Heart left ventricle (tissue), 16 donors: ENCODE results near the gene OR2B6. TPM values are rescaled to one million over a fixed set of nuclear protein-coding genes. Genes with fewer than 3 reads are reported as not detected.

ENCODE experiments used
- ATAC-seq, 4 donors: fragments of 200-7000 bp; cut with Tn5 transposase; one replicate each; pipeline ENCODE4 v1.9.1; 2020 to 2022; ENCODE audit warnings: moderate library complexity in 4 of 4, mild to moderate bottlenecking in 3 of 4, moderate number of reproducible peaks in 1 of 4
- DNase-seq, 5 donors: peaks; one replicate each; pipeline ENCODE4 v3.0.0-alpha.2; 2020
- H3K27ac ChIP-seq, 12 donors: fragments of 200-600 bp; sonication (generic) in 4 of 12; one replicate each; pipeline versions ENCODE4 v1.5.0 to v1.8.0; 2016 to 2022; ENCODE audit warnings: mild to moderate bottlenecking in 2 of 12
- H3K27me3 ChIP-seq, 9 donors: fragments of 200-600 bp; sonication (generic) in 2 of 9; one replicate each; pipeline versions ENCODE4 v1.5.1 to v1.8.0; 2016 to 2022; ENCODE audit warnings: mild to moderate bottlenecking in 3 of 9
- H3K36me3 ChIP-seq, 9 donors: fragments of 200-600 bp; sonication (generic) in 2 of 9; one replicate each; pipeline versions ENCODE4 v1.5.0 to v1.8.0; 2018 to 2022; ENCODE audit warnings: mild to moderate bottlenecking in 2 of 9
- H3K4me1 ChIP-seq, 12 donors: fragments of 200-600 bp; sonication (generic) in 4 of 12; one replicate each; pipeline versions ENCODE4 v1.5.0 to v1.8.0; 2016 to 2022; ENCODE audit warnings: mild to moderate bottlenecking in 3 of 12
- H3K4me3 ChIP-seq, 12 donors: fragments of 200-600 bp; sonication (generic) in 4 of 12; one replicate each; pipeline versions ENCODE4 v1.5.0 to v1.8.0; 2017 to 2022; ENCODE audit warnings: mild to moderate bottlenecking in 9 of 12, moderate library complexity in 4 of 12
- H3K9me3 ChIP-seq, 12 donors: fragments of 200-600 bp; sonication (generic) in 4 of 12; one replicate each; pipeline versions ENCODE4 v1.5.0 to v1.8.0; 2016 to 2022; ENCODE audit warnings: mild to moderate bottlenecking in 1 of 12
- WGBS, 4 donors: extraction: QIAGEN DNeasy Blood & Tissue Kit in 2 of 4; methylation state at CpG; one replicate each; pipeline versions ENCODE4 v1.1.5 to v1.1.7; 2013 to 2018; 5-methylcytosine and 5-hydroxymethylcytosine counted together
- intact Hi-C, 10 donors: fragments of 100-400 bp; cut with DNase I; formaldehyde crosslinking; loops; one replicate each; pipeline versions ENCODE4 v1.11.1 to v1.14.2; 2022
- polyA plus RNA-seq, 2 donors: library from polyadenylated mRNA; stranded (reverse); fragments of 200-250 nt; gene quantifications; one replicate each; pipeline ENCODE4 v1.2.3, GENCODE V29; 2013
- total RNA-seq, 9 donors: library from RNA; depleted of rRNA in 2 of 9; stranded (reverse); fragments of >200 nt in 2 of 9; fragmentation: NEBNext Ultra II Directional in 3 of 9; extraction: Animal tissue kit (Norgen Biotek cat#: 25700) in 3 of 9; gene quantifications; one replicate each; pipeline versions ENCODE4 v1.1.0 to v1.2.4, GENCODE V29; 2016 to 2023
- TF ChIP-seq, protein P1 (sequence below), 12 donors: fragments of 200-600 bp; sonication (generic) in 4 of 12; IDR thresholded peaks; one replicate each; pipeline versions ENCODE4 v1.5.0 to v1.8.0; 2018 to 2022; ENCODE audit warnings: antibody characterized with exemption in 12 of 12, mild to moderate bottlenecking in 5 of 12
- donor health status: ischemic (EF 13 %, LVEDD 7.1; RV severe dilation, severe dysfunction).
- donor health status: healthy with polysubstance abuse.
- donor health status: DM: no; HTN: yes; CAD: no.
- donor health status: DM: no; HTN: no; CAD: no.
- donor health status: ischemic (EF 25% LVEDD 6.9; RV normal size, moderate dysfunction).
- donor health status: ischemic (EF 25% LVEDD 5.7; RV mildly dilated, moderate dysfunction).
- donor health status: healthy.
- donor health status: DM: yes; HTN: yes; CAD: no.
- donor health status: ischemic (EF 35%, LVEDD 5.7; RV mildly dilated, moderate dysfunction).
- donor health status: nonischemic (EF 11% LVEDD 7.7; RV severe dilation, severe dysfunction).
- donor health status: DM: yes; HTN: yes; CAD: no.
- donor health status: PGD.
- donor health status: ischemic (EF 29% LVEDD 5.4; RV normal size, mild dysfunction).
- donor health status: nonischemic (EF 23%, LVEDD 6.1; RV moderate dilation, normal function).

Gene OR2B6
- total and polyA plus RNA-seq, 11 donors: not detected

DNA sequence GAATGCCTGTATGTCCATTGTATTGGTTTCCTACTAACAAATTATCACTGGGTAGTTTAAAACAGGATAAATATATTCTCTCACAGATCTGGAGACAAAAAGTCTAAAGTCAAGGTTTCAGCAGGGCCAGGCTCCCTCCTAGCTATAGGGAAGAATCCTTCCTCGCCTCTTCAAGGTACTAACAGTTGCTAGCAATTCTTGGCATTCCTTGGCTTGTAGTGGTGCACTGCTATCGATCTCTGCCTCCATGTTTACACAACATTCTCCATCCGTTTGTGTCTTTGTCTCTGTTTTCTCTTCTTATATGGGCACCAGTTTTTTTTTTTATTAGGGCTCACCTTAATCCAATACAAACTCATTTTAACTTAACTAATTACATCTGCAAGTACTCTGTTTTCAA lies 48.9 kb downstream of the OR2B6 start:
- Histone ChIP-seq H3K4me3 (no peak overlapping the region), H3K27ac (no peak overlapping the region), H3K4me1 (no peaks in the 10 kb centered on the region), H3K9me3 (no peaks in the 10 kb centered on the region), H3K27me3 (peaks cover 0 to 13% (median 0%) of the 10 kb centered on the region in 9 donors), H3K36me3 (no peaks in the 10 kb centered on the region)
- DNase-seq: no peak
- ATAC-seq: no peak
- TF ChIP-seq, protein P1, sequence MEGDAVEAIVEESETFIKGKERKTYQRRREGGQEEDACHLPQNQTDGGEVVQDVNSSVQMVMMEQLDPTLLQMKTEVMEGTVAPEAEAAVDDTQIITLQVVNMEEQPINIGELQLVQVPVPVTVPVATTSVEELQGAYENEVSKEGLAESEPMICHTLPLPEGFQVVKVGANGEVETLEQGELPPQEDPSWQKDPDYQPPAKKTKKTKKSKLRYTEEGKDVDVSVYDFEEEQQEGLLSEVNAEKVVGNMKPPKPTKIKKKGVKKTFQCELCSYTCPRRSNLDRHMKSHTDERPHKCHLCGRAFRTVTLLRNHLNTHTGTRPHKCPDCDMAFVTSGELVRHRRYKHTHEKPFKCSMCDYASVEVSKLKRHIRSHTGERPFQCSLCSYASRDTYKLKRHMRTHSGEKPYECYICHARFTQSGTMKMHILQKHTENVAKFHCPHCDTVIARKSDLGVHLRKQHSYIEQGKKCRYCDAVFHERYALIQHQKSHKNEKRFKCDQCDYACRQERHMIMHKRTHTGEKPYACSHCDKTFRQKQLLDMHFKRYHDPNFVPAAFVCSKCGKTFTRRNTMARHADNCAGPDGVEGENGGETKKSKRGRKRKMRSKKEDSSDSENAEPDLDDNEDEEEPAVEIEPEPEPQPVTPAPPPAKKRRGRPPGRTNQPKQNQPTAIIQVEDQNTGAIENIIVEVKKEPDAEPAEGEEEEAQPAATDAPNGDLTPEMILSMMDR (IDR thresholded peaks at IDR 0.05): no peak
- intact Hi-C loops: no loop called here
- WGBS, 4 donors: 38 to 45% (median 42%) methylated on average over 3 of the region's 3 CpGs

Other genes with a start within 250 kb of the OR2B6 start
- gene OR2B2, start 44.8 kb upstream of the OR2B6 start, total RNA-seq: not detected
- gene OR2B2, start 44.8 kb upstream of the OR2B6 start, polyA plus RNA-seq: not detected
- under 1 TPM; 0.18 to 0.88 (median 0.45) TPM for gene ZNF165, start 123.3 kb downstream of the OR2B6 start, total RNA-seq
- under 1 TPM; 0.46 to 0.78 TPM for gene ZNF165, start 123.3 kb downstream of the OR2B6 start, polyA plus RNA-seq
- 1 to 10 TPM in 8 of 9 donors, under 1 TPM in 1; 0.48 to 2.9 (median 2.2) TPM for gene ZSCAN16, start 167.4 kb downstream of the OR2B6 start, total RNA-seq
- 1 to 10 TPM; 3.4 to 4.9 TPM for gene ZSCAN16, start 167.4 kb downstream of the OR2B6 start, polyA plus RNA-seq
- 10 to 100 TPM; 10.6 to 17.7 (median 13.9) TPM for gene ZKSCAN8, start 184.6 kb downstream of the OR2B6 start, total RNA-seq
- gene ZKSCAN8, start 184.6 kb downstream of the OR2B6 start, polyA plus RNA-seq: 1 to 10 TPM; 3.8 to 4.1 TPM